Type B pancreatic cell (in vitro differentiated cells): ENCODE results near the gene ZFP36. TPM values are rescaled to one million over a fixed set of nuclear protein-coding genes. Genes with fewer than 3 reads are reported as not detected.

Experiments
- DNase-seq: peaks from one replicate; pipeline ENCODE4 v3.0.0; 2021; ENCODE audit warnings: mixed read lengths; ENCODE audit not compliant: unreplicated experiment; ENCODE audit errors: extremely low spot score
- H3K27ac Mint-ChIP-seq: 2 replicates; pipeline ENCODE4 v1.8.0; 2021; ENCODE audit warnings: mild to moderate bottlenecking, mixed read lengths
- H3K27me3 Mint-ChIP-seq: 2 replicates; pipeline ENCODE4 v1.8.0; 2021; ENCODE audit warnings: mixed read lengths
- H3K36me3 Mint-ChIP-seq: 2 replicates; pipeline ENCODE4 v1.8.0; 2021; ENCODE audit warnings: mixed read lengths
- H3K4me1 Mint-ChIP-seq: one replicate; pipeline ENCODE4 v1.8.0; 2021; ENCODE audit warnings: mixed read lengths; ENCODE audit not compliant: unreplicated experiment
- H3K4me3 Mint-ChIP-seq: 2 replicates; pipeline ENCODE4 v1.8.0; 2021; ENCODE audit warnings: mild to moderate bottlenecking, mixed read lengths
- H3K9me3 Mint-ChIP-seq: 2 replicates; pipeline ENCODE4 v1.8.0; 2021; ENCODE audit warnings: mixed read lengths
- CTCF ChIP-seq: fragments of 200-600 bp; sonication (generic); conservative IDR thresholded peaks from 2 replicates; pipeline ENCODE4 v1.5.0; 2021; ENCODE audit warnings: antibody characterized with exemption, mild to moderate bottlenecking
- total RNA-seq: library from RNA; stranded (reverse); gene quantifications from 2 replicates; pipeline ENCODE4 v1.2.1, GENCODE V29; 2021; ENCODE audit warnings: low replicate concordance

Gene ZFP36
- total RNA-seq, 1 donor from 2014 or later, result 36.0 TPM

GRCh38 chr19:39419003-39419402, 12.4 kb downstream of the ZFP36 start:
- no peak for TF ChIP-seq CTCF
- Mint-ChIP-seq H3K27ac (no peak overlapping the region), H3K36me3 (peaks cover 6% of the 10 kb centered on the region), H3K4me1 (peaks cover 7% of the 10 kb centered on the region), H3K27me3 (no peaks in the 10 kb centered on the region), H3K9me3 (no peaks in the 10 kb centered on the region), H3K4me3 (no peak overlapping the region)
- no peak for DNase-seq

- TF ChIP-seq CTCF, result no peak
Observed at GRCh38 chr19:39420769-39421168, 14.1 kb downstream of the ZFP36 start.

GRCh38 chr19:39422020-39422419, 15.4 kb downstream of the ZFP36 start:
- no peak overlapping the region for H3K4me3 Mint-ChIP-seq
- H3K4me1 Mint-ChIP-seq, result peaks cover 10% of the 10 kb centered on the region
- DNase-seq, result no peak
- no peaks in the 10 kb centered on the region for H3K27me3 Mint-ChIP-seq
- no peak for TF ChIP-seq CTCF
- no peak overlapping the region for H3K27ac Mint-ChIP-seq
- no peaks in the 10 kb centered on the region for H3K9me3 Mint-ChIP-seq
- peaks cover 7% of the 10 kb centered on the region for H3K36me3 Mint-ChIP-seq

More at GRCh38 chr19:39420769-39421168, 14.1 kb downstream of the ZFP36 start:
- DNase-seq, result no peak
- Mint-ChIP-seq H3K4me3 (no peak overlapping the region), H3K27me3 (no peaks in the 10 kb centered on the region), H3K4me1 (peaks cover 2% of the 10 kb centered on the region), H3K27ac (no peak overlapping the region), H3K36me3 (peaks cover 3% of the 10 kb centered on the region), H3K9me3 (no peaks in the 10 kb centered on the region)

GRCh38 chr19:39423258-39424086, 16.8 kb downstream of the ZFP36 start:
- no peak overlapping the region for H3K27ac Mint-ChIP-seq
- no peaks in the 10 kb centered on the region for H3K27me3 Mint-ChIP-seq
- peaks cover 15% of the 10 kb centered on the region for H3K4me1 Mint-ChIP-seq
- no peak overlapping the region for H3K4me3 Mint-ChIP-seq
- peaks cover 7% of the 10 kb centered on the region for H3K36me3 Mint-ChIP-seq
- no peak for DNase-seq
- no peaks in the 10 kb centered on the region for H3K9me3 Mint-ChIP-seq
- no peak for TF ChIP-seq CTCF

GRCh38 chr19:39424934-39425333, 18.3 kb downstream of the ZFP36 start:
- DNase-seq, result no peak
- Mint-ChIP-seq H3K9me3 (no peaks in the 10 kb centered on the region), H3K4me3 (no peak overlapping the region), H3K36me3 (peaks cover 7% of the 10 kb centered on the region), H3K4me1 (peaks cover 15% of the 10 kb centered on the region), H3K27me3 (no peaks in the 10 kb centered on the region), H3K27ac (no peak overlapping the region)
- no peak for TF ChIP-seq CTCF
